Activated CD4-positive, alpha-beta T cell treated with anti-CD3 and anti-CD28 coated beads, Interleukin-2, amount 50 U/mL, for 1 hour (primary cell): ENCODE measurements around the gene CHD2.

ENCODE experiments used
- DNase-seq: peaks from one replicate; pipeline ENCODE4 v3.0.0-alpha.2; 2020

Gene CHD2

GRCh38 chr15:92885224-92886041 is 14.7 kb upstream of the CHD2 start:
- DNase-seq, result no peak

- no peak for DNase-seq
Measured at GRCh38 chr15:92886042-92886537, 14.0 kb upstream of the CHD2 start.

- no peak for DNase-seq
Measured at GRCh38 chr15:92886815-92887214, 13.3 kb upstream of the CHD2 start.

- no peak for DNase-seq
Measured at GRCh38 chr15:92887869-92888268, 12.3 kb upstream of the CHD2 start.

GRCh38 chr15:92889390-92890107 is 10.6 kb upstream of the CHD2 start:
- DNase-seq, result no peak

GRCh38 chr15:92891533-92892200 is 8.5 kb upstream of the CHD2 start:
- DNase-seq, result no peak

- no peak for DNase-seq
Measured at GRCh38 chr15:92892201-92892555, 7.9 kb upstream of the CHD2 start.

GRCh38 chr15:92893200-92893599 is 6.9 kb upstream of the CHD2 start:
- DNase-seq, result no peak

- DNase-seq, result no peak
Measured at GRCh38 chr15:92896561-92896960, 3.6 kb upstream of the CHD2 start.

GRCh38 chr15:92897620-92898019 is 2.5 kb upstream of the CHD2 start:
- DNase-seq, result no peak

GRCh38 chr15:92898988-92899582 is 1.0 kb upstream of the CHD2 start:
- DNase-seq, result no peak

- no peak for DNase-seq
Measured at GRCh38 chr15:92899601-92899947, 550 bp upstream of the CHD2 start.

GRCh38 chr15:92900731-92901071 is 577 bp downstream of the CHD2 start:
- no peak for DNase-seq

- DNase-seq, result no peak
Measured at GRCh38 chr15:92901072-92901761, 1.1 kb downstream of the CHD2 start.

GRCh38 chr15:92901995-92902394 is 1.9 kb downstream of the CHD2 start:
- DNase-seq, result no peak

GRCh38 chr15:92902737-92903593 is 2.8 kb downstream of the CHD2 start:
- DNase-seq, result no peak

- no peak for DNase-seq
Measured at GRCh38 chr15:92903631-92903965, 3.5 kb downstream of the CHD2 start.

GRCh38 chr15:92903966-92904721 is 4.0 kb downstream of the CHD2 start:
- DNase-seq, result peak; percentile 99

- no peak for DNase-seq
Measured at GRCh38 chr15:92904722-92905571, 4.8 kb downstream of the CHD2 start.

GRCh38 chr15:92906020-92906419 is 5.9 kb downstream of the CHD2 start:
- DNase-seq, result no peak
